Naive thymus-derived CD4-positive, alpha-beta T cell (primary cell): ENCODE results near the gene ZNF648. TPM values are rescaled to one million over a fixed set of nuclear protein-coding genes. Genes with fewer than 3 reads are reported as not detected.

Source experiments
- ATAC-seq: fragments of 150-1000 bp; cut with Tn5 transposase; 2 replicates; pipeline ENCODE4 v1.10.0; 2021; ENCODE audit warnings: mild to moderate bottlenecking, moderate library complexity
- CTCF ChIA-PET: fragments of 350-600 bp; sonication (Branson Sonifier 250); formaldehyde crosslinking; loops from one replicate; lab custom pipeline; 2021; ENCODE audit warnings: antibody characterized with exemption; lab: Charles Lee
- POLR2A ChIA-PET: fragments of 350-600 bp; sonication (Branson Sonifier 250); formaldehyde crosslinking; loops from one replicate; lab custom pipeline; 2021; ENCODE audit warnings: antibody characterized with exemption, inconsistent platforms; lab: Charles Lee
- DNase-seq, 9 donors: peaks; one replicate each; pipeline versions ENCODE4 v3.0.0 to v3.0.0-alpha.2; 2020 to 2022; ENCODE audit warnings: mixed read lengths in 1 of 9
- H3K27ac ChIP-seq: one replicate; pipeline ENCODE4 v1.7.0; 2013; ENCODE audit warnings: mild to moderate bottlenecking, low read depth, low read length, moderate library complexity
- H3K27me3 ChIP-seq, 2 donors: one replicate each; pipeline ENCODE4 v1.7.0; 2013; ENCODE audit warnings: low read length in 2 of 2, mild to moderate bottlenecking in 2 of 2, moderate library complexity in 2 of 2; ENCODE audit not compliant: control insufficient read depth in 2 of 2, insufficient read depth in 2 of 2
- H3K36me3 ChIP-seq, 3 experiments: 1 replicate in 2 of 3; 2 replicates in 1 of 3; pipeline ENCODE4 v1.7.0; 2013; ENCODE audit warnings: low read length in 3 of 3, mild to moderate bottlenecking in 3 of 3, moderate library complexity in 1 of 3; ENCODE audit not compliant: insufficient read depth in 3 of 3, control insufficient read depth in 2 of 3
- H3K4me1 ChIP-seq, 2 donors: one replicate each; pipeline ENCODE4 v1.7.0; 2013; ENCODE audit warnings: low read length in 2 of 2, mild to moderate bottlenecking in 2 of 2, moderate library complexity in 1 of 2; ENCODE audit not compliant: control insufficient read depth in 2 of 2, insufficient read depth in 2 of 2
- H3K4me3 ChIP-seq: 2 replicates; pipeline ENCODE4 v1.7.0; 2013; ENCODE audit warnings: mild to moderate bottlenecking, low read length
- H3K9me3 ChIP-seq, 3 experiments: 1 replicate in 2 of 3; 2 replicates in 1 of 3; pipeline ENCODE4 v1.7.0; 2013; ENCODE audit warnings: low read length in 3 of 3; ENCODE audit not compliant: control insufficient read depth in 2 of 3
- H3K27ac Mint-ChIP-seq, 9 donors: one replicate each; pipeline ENCODE4 v1.8.0; 2020 to 2022; ENCODE audit warnings: mixed read lengths in 9 of 9, mild to moderate bottlenecking in 8 of 9, moderate library complexity in 5 of 9, inconsistent platforms in 2 of 9
- H3K27me3 Mint-ChIP-seq, 5 donors: one replicate each; pipeline ENCODE4 v1.8.0; 2021 to 2022; ENCODE audit warnings: mixed read lengths in 5 of 5, mild to moderate bottlenecking in 1 of 5
- H3K36me3 Mint-ChIP-seq, 5 donors: one replicate each; pipeline ENCODE4 v1.8.0; 2020 to 2022; ENCODE audit warnings: mixed read lengths in 5 of 5, mild to moderate bottlenecking in 3 of 5, inconsistent platforms in 1 of 5
- H3K4me1 Mint-ChIP-seq, 7 donors: one replicate each; pipeline ENCODE4 v1.8.0; 2020 to 2022; ENCODE audit warnings: mixed read lengths in 7 of 7, mild to moderate bottlenecking in 3 of 7, inconsistent platforms in 1 of 7
- H3K4me3 Mint-ChIP-seq, 10 donors: one replicate each; pipeline ENCODE4 v1.8.0; 2020 to 2022; ENCODE audit warnings: mild to moderate bottlenecking in 10 of 10, mixed read lengths in 10 of 10, moderate library complexity in 6 of 10, inconsistent platforms in 2 of 10
- H3K9me3 Mint-ChIP-seq, 11 donors: one replicate each; pipeline ENCODE4 v1.8.0; 2020 to 2022; ENCODE audit warnings: mixed read lengths in 11 of 11, mild to moderate bottlenecking in 4 of 11, inconsistent platforms in 1 of 11, moderate library complexity in 1 of 11
- intact Hi-C, 2 donors: fragments of 100-400 bp; cut with micrococcal nuclease; formaldehyde crosslinking; loops; one replicate each; pipeline ENCODE4 v1.15.1; 2023
- polyA plus RNA-seq, 2 donors: library from polyadenylated mRNA; unstranded; fragments of 300-500 nt; fragmentation: Illumina TruSeq; gene quantifications; one replicate each; pipeline ENCODE4 v1.2.3, GENCODE V29; 2021
- total RNA-seq, 6 experiments: library from RNA in 5 of 6; stranded (reverse) in 5 of 6; gene quantifications; 1 replicate in 5 of 6; 2 replicates in 1 of 6; pipeline ENCODE4 v1.2.3 and lab custom pipeline; 2021 to 2026

The ZNF648 gene
- total and polyA plus RNA-seq, 7 experiments from 2014 or later, result 0.07 to 0.13 TPM; not detected in 5

GRCh38 chr1:182059936-182060335 lies 1.6 kb downstream of the ZNF648 start:
- no peaks in the 10 kb centered on the region for H3K4me1 ChIP-seq
- H3K9me3 Mint-ChIP-seq, result peaks cover 0 to 7% (median 0%) of the 10 kb centered on the region in 11 donors
- ChIA-PET POLR2A (no interaction called here), CTCF (interaction anchor here (0.6 to 0.7 kb wide), 3 partner anchors 17 to 550 kb away, joined by 3 to 4 read pairs (median 3); no protein-coding TSS in a partner anchor)
- intact Hi-C loops, result loop anchor here in 1 of 2 donors (10.0 kb wide), 2 partner anchors 55 to 125 kb away; no protein-coding TSS in a partner anchor
- no peak overlapping the region for H3K27ac Mint-ChIP-seq
- peaks cover 41 to 66% (median 57%) of the 10 kb centered on the region in 5 donors for H3K27me3 Mint-ChIP-seq
- H3K4me3 ChIP-seq, result no peak overlapping the region
- DNase-seq (no peak), ATAC-seq (no peak)
- H3K36me3 Mint-ChIP-seq, result peaks cover 0 to 5% (median 0%) of the 10 kb centered on the region in 5 donors
- H3K4me1 Mint-ChIP-seq, result peaks cover 0 to 4% (median 0%) of the 10 kb centered on the region in 7 donors
- no peak overlapping the region for H3K27ac ChIP-seq
- no peaks in the 10 kb centered on the region for H3K27me3 ChIP-seq
- H3K36me3 ChIP-seq, result no peaks in the 10 kb centered on the region
- H3K9me3 ChIP-seq, result no peaks in the 10 kb centered on the region
- H3K4me3 Mint-ChIP-seq, result no peak overlapping the region

- Histone ChIP-seq H3K36me3 (no peaks in the 10 kb centered on the region), H3K4me1 (no peaks in the 10 kb centered on the region), H3K27ac (no peak overlapping the region), H3K9me3 (no peaks in the 10 kb centered on the region), H3K27me3 (no peaks in the 10 kb centered on the region), H3K4me3 (no peak overlapping the region)
- Mint-ChIP-seq H3K4me1 (peaks cover 0 to 10% (median 0%) of the 10 kb centered on the region in 7 donors), H3K9me3 (no peaks in the 10 kb centered on the region), H3K36me3 (peaks cover 0 to 5% (median 0%) of the 10 kb centered on the region in 5 donors), H3K27me3 (peaks cover 24 to 51% (median 42%) of the 10 kb centered on the region in 5 donors), H3K4me3 (peak overlapping the region in 3 of 10 donors; percentile 4 to 49 (median 30)), H3K27ac (no peak overlapping the region)
- intact Hi-C loops, result loop anchor here in 1 of 2 donors (10.0 kb wide), 2 partner anchors 52 to 122 kb away; no protein-coding TSS in a partner anchor
- ChIA-PET POLR2A (no interaction called here), CTCF (no interaction called here)
- DNase-seq (no peak), ATAC-seq (no peak)
These were observed 4.7 kb downstream of the ZNF648 start for GRCh38 chr1:182056601-182057366.

GRCh38 chr1:182054698-182055326 lies 6.7 kb downstream of the ZNF648 start:
- Mint-ChIP-seq H3K27ac (no peak overlapping the region), H3K4me3 (no peak overlapping the region), H3K36me3 (peaks cover 0 to 5% (median 0%) of the 10 kb centered on the region in 5 donors), H3K9me3 (no peaks in the 10 kb centered on the region), H3K4me1 (peaks cover 0 to 23% (median 0%) of the 10 kb centered on the region in 7 donors), H3K27me3 (peaks cover 10 to 33% (median 24%) of the 10 kb centered on the region in 5 donors)
- Histone ChIP-seq H3K9me3 (no peaks in the 10 kb centered on the region), H3K4me3 (no peak overlapping the region), H3K27ac (no peak overlapping the region), H3K36me3 (no peaks in the 10 kb centered on the region), H3K27me3 (no peaks in the 10 kb centered on the region), H3K4me1 (no peaks in the 10 kb centered on the region)
- intact Hi-C loops, result loop anchor here (1.0 to 10.0 kb wide), 8 partner anchors 26 to 865 kb away; no protein-coding TSS in a partner anchor
- POLR2A ChIA-PET, result interaction anchor here (1.0 kb wide), 1 partner anchor 26 kb away, joined by 4 read pairs; no protein-coding TSS in a partner anchor
- ATAC-seq (peak; percentile 69), DNase-seq (peak in 8 of 9 donors; percentile 27 to 63 (median 54))
- CTCF ChIA-PET, result interaction anchor here (0.7 to 1.8 kb wide), 14 partner anchors 9 to 863 kb away, joined by 3 to 14 read pairs (median 4); no protein-coding TSS in a partner anchor

GRCh38 chr1:182052355-182052754 lies 9.2 kb downstream of the ZNF648 start:
- peaks cover 4 to 17% (median 9%) of the 10 kb centered on the region in 5 donors for H3K27me3 Mint-ChIP-seq
- intact Hi-C loops, result loop anchor here in 1 of 2 donors (10.0 kb wide), 2 partner anchors 48 to 118 kb away; no protein-coding TSS in a partner anchor
- Histone ChIP-seq H3K36me3 (no peaks in the 10 kb centered on the region), H3K27ac (no peak overlapping the region), H3K4me1 (peaks cover 0 to 5% of the 10 kb centered on the region in 2 donors), H3K9me3 (no peaks in the 10 kb centered on the region), H3K4me3 (no peak overlapping the region), H3K27me3 (no peaks in the 10 kb centered on the region)
- no peak overlapping the region for H3K4me3 Mint-ChIP-seq
- H3K4me1 Mint-ChIP-seq, result peaks cover 2 to 37% (median 10%) of the 10 kb centered on the region in 7 donors
- no peak for DNase-seq
- ChIA-PET CTCF (interaction anchor here (0.7 to 1.8 kb wide), 6 partner anchors 28 to 574 kb away, joined by 3 to 5 read pairs (median 3); no protein-coding TSS in a partner anchor), POLR2A (no interaction called here)
- peaks cover 0 to 12% (median 0%) of the 10 kb centered on the region in 5 donors for H3K36me3 Mint-ChIP-seq
- H3K27ac Mint-ChIP-seq, result peak overlapping the region in 1 of 9 donors; percentile 22
- H3K9me3 Mint-ChIP-seq, result no peaks in the 10 kb centered on the region
- ATAC-seq, result no peak

GRCh38 chr1:182051938-182052337 lies 9.6 kb downstream of the ZNF648 start:
- ATAC-seq (no peak), DNase-seq (no peak)
- peaks cover 4 to 14% (median 7%) of the 10 kb centered on the region in 5 donors for H3K27me3 Mint-ChIP-seq
- H3K4me3 Mint-ChIP-seq, result no peak overlapping the region
- ChIA-PET POLR2A (no interaction called here), CTCF (interaction anchor here (0.7 to 1.8 kb wide), 5 partner anchors 33 to 787 kb away, joined by 3 to 5 read pairs (median 3); no protein-coding TSS in a partner anchor)
- H3K27me3 ChIP-seq, result no peaks in the 10 kb centered on the region
- peaks cover 0 to under 1% (median 0%) of the 10 kb centered on the region in 11 donors for H3K9me3 Mint-ChIP-seq
- H3K4me3 ChIP-seq, result no peak overlapping the region
- peaks cover 2 to 37% (median 14%) of the 10 kb centered on the region in 7 donors for H3K4me1 Mint-ChIP-seq
- peak overlapping the region in 1 of 9 donors; percentile 22 for H3K27ac Mint-ChIP-seq
- no peaks in the 10 kb centered on the region for H3K9me3 ChIP-seq
- H3K27ac ChIP-seq, result no peak overlapping the region
- H3K36me3 Mint-ChIP-seq, result peaks cover 0 to 12% (median under 1%) of the 10 kb centered on the region in 5 donors
- intact Hi-C loops, result loop anchor here in 1 of 2 donors (10.0 kb wide), 2 partner anchors 47 to 117 kb away; no protein-coding TSS in a partner anchor
- H3K4me1 ChIP-seq, result peaks cover 0 to 9% of the 10 kb centered on the region in 2 donors
- H3K36me3 ChIP-seq, result no peaks in the 10 kb centered on the region
